ENCODE results near the gene LAMA1. TPM values are rescaled to one million over a fixed set of nuclear protein-coding genes. Genes with fewer than 3 reads are reported as not detected.

The LAMA1 gene
- total RNA-seq, 2 experiments from 2014 or later, result not detected

DNA sequence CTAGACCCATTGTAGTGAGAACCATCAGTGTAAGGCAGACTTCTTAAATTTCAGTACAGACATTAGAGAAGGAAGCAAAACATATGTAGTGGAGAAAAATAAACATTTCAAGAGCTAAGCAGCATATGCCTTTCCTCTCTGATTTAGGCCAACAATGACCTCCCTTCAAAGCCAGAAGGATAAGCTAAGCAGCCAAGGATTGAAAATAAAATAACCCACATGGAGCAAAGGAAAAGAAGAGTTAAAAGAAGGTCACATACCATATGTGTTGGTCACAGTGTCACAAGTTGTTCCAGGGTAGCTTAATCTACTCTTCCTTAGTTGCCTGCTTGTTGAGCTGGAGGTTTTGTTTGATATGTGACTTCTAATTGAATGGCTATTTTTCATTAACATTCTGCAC lies 15.6 kb upstream of the LAMA1 start:
- Mint-ChIP-seq H3K27ac (no peak overlapping the region), H3K4me1 (ENCODE audit: low read depth) (no peaks in the 10 kb centered on the region), H3K36me3 (ENCODE audit: low read depth) (no peaks in the 10 kb centered on the region), H3K27me3 (ENCODE audit: low read depth) (no peaks in the 10 kb centered on the region), H3K4me3 (no peak overlapping the region), H3K9me3 (peaks cover 6% of the 10 kb centered on the region)
- CTCF ChIA-PET, result no interaction called here
- no peak for DNase-seq
- intact Hi-C loops (cut with micrococcal nuclease), result no loop called here

DNA sequence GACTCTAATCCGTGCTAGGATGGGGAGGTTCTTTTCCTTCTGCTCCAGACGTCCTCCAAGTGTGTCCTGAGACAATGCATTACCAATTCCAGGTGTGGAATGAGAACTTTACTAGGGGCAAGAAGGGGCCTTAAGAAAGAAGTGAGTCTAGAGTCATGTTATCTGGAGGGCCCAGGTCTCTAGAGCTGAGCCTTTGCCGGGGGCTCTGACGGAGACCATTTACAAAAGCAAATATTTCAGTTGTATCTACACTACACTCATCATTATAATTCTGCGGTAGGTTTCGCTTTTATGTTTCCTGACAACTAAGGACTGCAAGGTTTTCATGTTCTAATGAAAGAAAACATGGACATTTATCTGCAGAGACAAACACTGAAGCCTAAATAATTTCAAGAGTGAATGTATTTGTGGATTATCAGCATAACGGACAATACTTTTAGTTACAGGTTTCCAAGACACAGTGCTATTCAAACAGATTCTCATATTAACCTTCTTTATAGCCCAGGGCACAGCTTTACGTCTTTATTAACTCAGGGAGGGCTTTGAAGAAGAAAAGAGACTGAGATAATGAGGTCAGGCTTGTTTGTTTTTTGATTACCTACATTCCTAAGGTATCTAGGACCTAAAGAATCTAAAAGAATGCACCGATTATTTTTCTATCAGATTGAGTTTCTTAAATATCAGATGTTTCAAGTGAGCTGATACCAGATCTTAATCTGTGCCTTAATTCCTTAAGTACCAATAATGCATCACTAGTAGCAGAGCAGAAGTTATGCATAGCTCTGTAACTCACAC lies 15.0 kb upstream of the LAMA1 start:
- H3K27me3 Mint-ChIP-seq (ENCODE audit: low read depth), result no peaks in the 10 kb centered on the region
- no peak overlapping the region for H3K27ac Mint-ChIP-seq
- DNase-seq, result no peak
- peaks cover 6% of the 10 kb centered on the region for H3K9me3 Mint-ChIP-seq
- CTCF ChIA-PET, result no interaction called here
- H3K4me1 Mint-ChIP-seq (ENCODE audit: low read depth), result no peaks in the 10 kb centered on the region
- intact Hi-C loops (cut with micrococcal nuclease), result no loop called here
- no peak overlapping the region for H3K4me3 Mint-ChIP-seq
- H3K36me3 Mint-ChIP-seq (ENCODE audit: low read depth), result no peaks in the 10 kb centered on the region

DNA sequence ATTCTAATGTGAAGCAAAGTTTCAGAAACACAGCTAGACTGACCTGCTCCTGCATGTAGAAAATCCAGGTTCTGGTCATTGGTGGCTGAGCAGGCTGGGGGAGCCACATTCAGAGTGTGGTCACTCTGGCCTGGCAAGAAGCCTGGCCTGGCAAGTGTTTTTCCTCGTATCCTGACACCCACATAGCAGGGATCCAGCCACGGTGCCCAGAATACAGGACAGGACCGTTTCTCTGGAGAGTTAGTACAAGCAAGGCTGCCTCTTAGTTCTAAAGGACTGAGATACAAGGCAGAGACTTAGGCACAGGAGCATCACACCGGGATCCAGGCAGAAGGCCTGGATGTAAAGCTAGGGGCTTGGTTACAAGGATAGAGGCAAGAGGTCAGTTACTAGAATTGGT lies 4.8 kb upstream of the LAMA1 start:
- intact Hi-C loops (cut with micrococcal nuclease), result no loop called here
- peaks cover 6% of the 10 kb centered on the region for H3K27me3 Mint-ChIP-seq (ENCODE audit: low read depth)
- H3K4me1 Mint-ChIP-seq (ENCODE audit: low read depth), result no peaks in the 10 kb centered on the region
- CTCF ChIA-PET, result interaction anchor here (1.0 kb wide), 1 partner anchor 202 kb away, joined by 3 read pairs; no protein-coding TSS in a partner anchor
- H3K36me3 Mint-ChIP-seq (ENCODE audit: low read depth), result no peaks in the 10 kb centered on the region
- no peak overlapping the region for H3K27ac Mint-ChIP-seq
- DNase-seq, result no peak
- no peak overlapping the region for H3K4me3 Mint-ChIP-seq
- H3K9me3 Mint-ChIP-seq, result peaks cover 2% of the 10 kb centered on the region

DNA sequence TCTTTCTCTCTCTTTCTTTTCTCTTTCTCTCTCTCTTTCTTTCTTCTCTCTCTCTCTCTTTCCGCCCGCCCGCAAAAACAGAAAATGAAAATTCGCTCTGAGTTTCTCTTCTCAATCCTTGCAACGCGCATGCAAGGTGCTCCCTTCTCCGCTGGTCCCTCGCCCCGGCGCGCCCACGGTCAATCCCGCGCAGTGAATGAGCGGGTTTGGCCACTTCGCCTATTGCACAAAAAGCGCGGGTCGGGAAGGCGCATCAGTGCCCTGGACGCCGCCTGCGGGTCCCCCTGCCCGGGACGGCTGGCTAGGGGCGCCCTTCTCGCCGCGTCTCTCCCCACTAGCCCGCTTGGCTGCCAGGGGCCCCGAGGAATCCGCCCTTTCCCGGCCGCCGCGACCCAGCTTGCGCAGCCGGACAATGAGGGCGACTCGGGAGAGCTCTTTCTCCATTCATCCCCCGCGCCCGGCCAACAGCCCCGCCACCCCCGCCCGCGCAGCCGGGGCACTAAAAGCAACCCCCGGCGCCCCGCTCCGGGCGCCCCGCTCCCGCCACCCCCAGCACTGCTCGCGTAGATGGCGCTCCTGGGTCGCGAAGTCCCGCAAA lies 706 bp downstream of the LAMA1 start:
- H3K4me1 Mint-ChIP-seq (ENCODE audit: low read depth), result peaks cover 7% of the 10 kb centered on the region
- CTCF ChIA-PET, result no interaction called here
- no peak overlapping the region for H3K27ac Mint-ChIP-seq
- no peak overlapping the region for H3K4me3 Mint-ChIP-seq
- H3K36me3 Mint-ChIP-seq (ENCODE audit: low read depth), result no peaks in the 10 kb centered on the region
- no peak for DNase-seq
- H3K27me3 Mint-ChIP-seq (ENCODE audit: low read depth), result peaks cover 32% of the 10 kb centered on the region
- intact Hi-C loops (cut with micrococcal nuclease), result no loop called here
- peaks cover 2% of the 10 kb centered on the region for H3K9me3 Mint-ChIP-seq

DNA sequence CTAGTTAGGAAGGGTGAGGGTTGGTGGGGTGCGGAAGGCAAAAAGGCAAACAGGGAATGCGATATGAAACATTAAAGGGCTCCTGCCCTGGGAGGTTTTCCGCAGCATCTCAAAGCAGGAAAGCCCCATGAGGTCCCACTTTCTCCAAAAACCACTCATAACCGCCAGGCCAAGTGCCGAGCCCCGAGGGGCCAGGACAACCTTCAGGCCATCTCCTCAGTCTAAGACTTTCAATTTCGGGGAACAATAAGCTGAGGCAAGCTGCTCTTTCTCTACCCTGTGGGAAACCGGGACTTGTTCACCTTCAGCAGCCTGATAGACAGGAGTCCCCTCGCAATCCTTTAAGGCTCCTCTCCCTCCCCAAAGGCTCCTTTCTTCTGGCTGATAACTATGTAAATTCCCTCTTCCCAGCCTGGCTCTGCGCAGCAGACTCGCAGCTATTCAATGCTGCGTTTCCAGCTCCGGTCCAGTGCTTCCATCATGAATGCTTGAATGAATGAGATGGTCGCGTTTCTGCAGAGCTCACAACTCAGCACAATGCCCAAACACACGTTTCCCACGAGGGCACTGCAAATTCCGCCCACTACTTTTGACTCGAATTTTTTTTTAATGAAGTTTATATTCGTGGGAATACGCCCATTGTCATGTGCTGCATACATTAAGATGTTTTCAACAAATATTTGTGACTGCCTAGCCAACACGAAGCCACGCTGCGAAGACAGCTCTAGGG lies 1.4 kb downstream of the LAMA1 start:
- Mint-ChIP-seq H3K9me3 (peaks cover 2% of the 10 kb centered on the region), H3K27ac (no peak overlapping the region), H3K27me3 (ENCODE audit: low read depth) (peaks cover 32% of the 10 kb centered on the region), H3K4me1 (ENCODE audit: low read depth) (peaks cover 7% of the 10 kb centered on the region), H3K4me3 (no peak overlapping the region), H3K36me3 (ENCODE audit: low read depth) (no peaks in the 10 kb centered on the region)
- intact Hi-C loops (cut with micrococcal nuclease), result no loop called here
- DNase-seq, result no peak
- CTCF ChIA-PET, result no interaction called here

DNA sequence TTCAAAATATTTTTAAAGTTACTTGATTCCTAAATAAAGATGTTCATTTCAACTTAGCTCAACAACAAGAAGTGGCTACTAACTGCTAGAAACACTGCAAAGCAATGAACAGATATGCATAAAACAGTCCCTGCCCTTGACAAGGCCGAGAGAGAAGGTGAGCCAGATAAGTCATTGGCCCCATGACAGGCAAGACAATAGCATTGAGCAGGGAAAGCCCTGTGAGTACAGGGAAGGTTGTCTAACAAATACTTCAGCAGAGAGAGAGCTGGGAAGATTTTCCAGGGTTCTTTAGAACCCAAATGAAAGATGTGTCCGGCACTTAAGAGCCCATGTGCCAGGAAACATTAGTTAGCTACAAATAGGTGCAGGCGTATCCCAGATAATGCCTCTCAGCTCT lies 4.7 kb downstream of the LAMA1 start:
- DNase-seq, result no peak
- Mint-ChIP-seq H3K27me3 (ENCODE audit: low read depth) (peaks cover 26% of the 10 kb centered on the region), H3K36me3 (ENCODE audit: low read depth) (no peaks in the 10 kb centered on the region), H3K27ac (no peak overlapping the region), H3K4me3 (no peak overlapping the region), H3K9me3 (no peaks in the 10 kb centered on the region), H3K4me1 (ENCODE audit: low read depth) (peaks cover 7% of the 10 kb centered on the region)
- CTCF ChIA-PET, result no interaction called here
- intact Hi-C loops (cut with micrococcal nuclease), result no loop called here

DNA sequence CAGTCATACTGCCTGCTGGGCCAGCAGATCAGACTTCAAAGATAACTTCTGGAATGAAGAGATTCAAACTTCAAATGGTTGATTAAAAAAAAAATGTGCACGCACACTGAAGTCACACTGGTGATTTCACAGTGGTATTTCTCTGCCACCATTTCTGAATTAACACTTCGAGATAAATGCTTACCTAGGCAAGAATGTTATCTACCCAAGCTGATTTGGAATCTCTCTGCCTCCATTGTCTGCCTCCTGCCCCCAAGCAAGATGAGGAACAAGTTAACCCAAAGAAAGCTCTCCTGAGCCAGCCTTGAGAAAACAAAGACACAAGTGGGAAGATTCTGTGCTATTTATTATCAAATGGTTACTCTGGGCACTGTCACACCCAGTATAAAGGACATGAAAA lies 6.5 kb downstream of the LAMA1 start:
- CTCF ChIA-PET, result no interaction called here
- Mint-ChIP-seq H3K9me3 (no peaks in the 10 kb centered on the region), H3K27ac (no peak overlapping the region), H3K27me3 (ENCODE audit: low read depth) (peaks cover 19% of the 10 kb centered on the region), H3K36me3 (ENCODE audit: low read depth) (no peaks in the 10 kb centered on the region), H3K4me1 (ENCODE audit: low read depth) (peaks cover 1% of the 10 kb centered on the region), H3K4me3 (no peak overlapping the region)
- DNase-seq, result no peak
- intact Hi-C loops (cut with micrococcal nuclease), result no loop called here

DNA sequence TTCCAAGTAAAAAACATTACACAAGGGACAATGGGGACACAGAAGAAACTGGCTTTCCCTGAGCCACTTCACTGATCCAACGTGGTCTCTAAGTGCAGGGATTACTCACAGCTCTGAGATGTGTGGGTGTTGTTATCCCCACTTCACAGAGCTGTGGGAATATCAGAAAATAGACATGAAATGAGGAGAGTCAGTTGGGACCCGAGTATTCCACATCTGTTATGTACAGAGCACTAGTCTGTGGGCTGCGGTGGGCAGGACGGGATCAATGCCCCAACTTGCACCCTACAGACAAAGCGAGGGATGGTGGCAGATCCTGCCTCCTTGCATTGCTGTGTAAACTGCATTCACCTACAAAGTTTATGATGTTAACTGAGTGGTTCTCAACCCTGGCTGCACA lies 11.7 kb downstream of the LAMA1 start:
- no peak for DNase-seq
- Mint-ChIP-seq H3K9me3 (peaks cover 5% of the 10 kb centered on the region), H3K36me3 (ENCODE audit: low read depth) (no peaks in the 10 kb centered on the region), H3K27me3 (ENCODE audit: low read depth) (peaks cover 3% of the 10 kb centered on the region), H3K4me3 (no peak overlapping the region), H3K4me1 (ENCODE audit: low read depth) (no peaks in the 10 kb centered on the region), H3K27ac (no peak overlapping the region)
- intact Hi-C loops (cut with micrococcal nuclease), result no loop called here
- CTCF ChIA-PET, result no interaction called here

DNA sequence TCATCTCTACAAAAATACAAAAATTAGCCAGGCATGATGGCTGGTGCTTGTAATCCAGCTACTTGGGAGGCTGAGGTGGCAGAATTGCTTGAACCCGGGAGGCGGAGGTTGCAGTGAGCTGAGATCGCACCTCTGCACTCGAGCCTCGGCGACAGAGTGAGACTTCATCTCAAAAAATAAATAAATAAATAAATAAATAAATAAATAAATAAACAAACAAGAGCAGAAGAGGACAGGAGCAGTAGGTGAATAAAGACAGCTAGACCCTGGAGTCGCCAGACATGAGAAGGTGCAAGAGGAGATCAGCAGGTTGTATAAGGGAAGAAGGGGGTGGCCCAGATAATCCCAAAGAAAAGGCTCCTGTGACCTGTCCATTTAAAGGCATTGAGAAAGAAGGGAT lies 12.3 kb downstream of the LAMA1 start:
- intact Hi-C loops (cut with micrococcal nuclease), result no loop called here
- Mint-ChIP-seq H3K27ac (no peak overlapping the region), H3K4me1 (ENCODE audit: low read depth) (no peaks in the 10 kb centered on the region), H3K27me3 (ENCODE audit: low read depth) (peaks cover 3% of the 10 kb centered on the region), H3K36me3 (ENCODE audit: low read depth) (no peaks in the 10 kb centered on the region), H3K9me3 (peaks cover 5% of the 10 kb centered on the region), H3K4me3 (no peak overlapping the region)
- DNase-seq, result no peak
- CTCF ChIA-PET, result no interaction called here

DNA sequence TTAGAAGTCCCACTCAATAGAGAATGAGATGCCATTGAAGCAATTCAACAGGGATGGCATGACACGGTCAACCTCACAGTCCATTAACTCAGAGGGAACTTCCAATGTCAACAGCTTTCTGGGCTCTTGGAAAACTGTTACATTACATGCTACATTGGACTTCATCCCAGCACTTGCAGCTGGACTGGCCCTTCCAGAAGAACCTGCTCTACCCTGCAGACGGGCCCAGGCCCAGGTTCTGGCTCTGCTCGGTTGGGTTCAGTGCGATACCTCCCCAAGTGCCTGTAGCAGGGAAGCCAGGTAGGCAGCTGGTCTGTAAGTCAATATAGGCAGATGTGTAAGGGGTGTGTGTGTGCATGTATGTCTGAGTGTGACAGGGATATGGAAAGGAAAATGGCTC lies 12.9 kb downstream of the LAMA1 start:
- Mint-ChIP-seq H3K27me3 (ENCODE audit: low read depth) (peaks cover 3% of the 10 kb centered on the region), H3K27ac (no peak overlapping the region), H3K36me3 (ENCODE audit: low read depth) (no peaks in the 10 kb centered on the region), H3K4me3 (no peak overlapping the region), H3K4me1 (ENCODE audit: low read depth) (no peaks in the 10 kb centered on the region), H3K9me3 (peaks cover 5% of the 10 kb centered on the region)
- CTCF ChIA-PET, result no interaction called here
- intact Hi-C loops (cut with micrococcal nuclease), result no loop called here
- no peak for DNase-seq

DNA sequence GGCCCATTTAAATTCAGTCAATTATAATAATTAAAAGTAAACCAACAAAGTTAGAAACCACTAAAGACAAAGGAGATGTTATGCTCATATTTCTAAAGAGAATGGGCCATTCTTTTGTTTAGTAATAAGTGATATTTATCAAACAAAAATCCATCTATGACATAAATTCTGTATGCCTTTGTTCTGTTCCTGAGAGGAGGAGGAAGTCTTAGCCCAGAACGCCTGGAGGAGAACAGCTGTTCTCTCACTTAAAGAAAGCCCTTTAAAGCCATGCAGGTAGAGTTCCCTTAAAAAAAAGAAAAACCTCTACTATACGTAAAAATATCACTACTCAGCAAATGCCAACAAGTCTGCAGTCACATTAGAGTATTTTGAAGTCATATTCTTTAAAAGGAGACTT lies 15.5 kb downstream of the LAMA1 start:
- H3K4me3 Mint-ChIP-seq, result no peak overlapping the region
- H3K9me3 Mint-ChIP-seq, result peaks cover 5% of the 10 kb centered on the region
- H3K27me3 Mint-ChIP-seq (ENCODE audit: low read depth), result peaks cover 3% of the 10 kb centered on the region
- CTCF ChIA-PET, result no interaction called here
- no peaks in the 10 kb centered on the region for H3K36me3 Mint-ChIP-seq (ENCODE audit: low read depth)
- H3K27ac Mint-ChIP-seq, result no peak overlapping the region
- H3K4me1 Mint-ChIP-seq (ENCODE audit: low read depth), result no peaks in the 10 kb centered on the region
- no peak for DNase-seq
- intact Hi-C loops (cut with micrococcal nuclease), result no loop called here

DNA sequence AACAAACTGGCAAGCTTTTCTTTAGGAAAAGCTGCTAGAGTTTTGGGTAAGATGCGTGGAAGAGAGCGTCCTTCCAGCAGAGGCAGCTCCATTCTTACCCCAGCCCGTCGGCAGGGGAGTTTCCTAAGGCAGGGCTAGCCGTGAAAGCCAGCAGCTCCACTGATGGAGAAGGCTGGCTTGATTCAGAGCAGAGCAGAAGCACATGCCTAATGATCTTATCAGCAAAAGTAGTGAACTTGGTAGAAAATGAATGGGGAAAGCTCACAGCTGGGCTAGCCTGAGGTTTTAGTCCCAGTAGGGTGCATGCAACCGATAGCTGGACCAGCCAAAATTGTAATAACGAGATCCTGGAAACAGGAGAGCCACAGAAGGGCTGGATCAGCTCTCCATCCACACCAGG lies 20.8 kb downstream of the LAMA1 start:
- no peak overlapping the region for H3K4me3 Mint-ChIP-seq
- H3K27me3 Mint-ChIP-seq (ENCODE audit: low read depth), result no peaks in the 10 kb centered on the region
- H3K9me3 Mint-ChIP-seq, result peaks cover 1% of the 10 kb centered on the region
- intact Hi-C loops (cut with micrococcal nuclease), result no loop called here
- CTCF ChIA-PET, result no interaction called here
- DNase-seq, result no peak
- H3K27ac Mint-ChIP-seq, result no peak overlapping the region
- no peaks in the 10 kb centered on the region for H3K4me1 Mint-ChIP-seq (ENCODE audit: low read depth)
- H3K36me3 Mint-ChIP-seq (ENCODE audit: low read depth), result no peaks in the 10 kb centered on the region

DNA sequence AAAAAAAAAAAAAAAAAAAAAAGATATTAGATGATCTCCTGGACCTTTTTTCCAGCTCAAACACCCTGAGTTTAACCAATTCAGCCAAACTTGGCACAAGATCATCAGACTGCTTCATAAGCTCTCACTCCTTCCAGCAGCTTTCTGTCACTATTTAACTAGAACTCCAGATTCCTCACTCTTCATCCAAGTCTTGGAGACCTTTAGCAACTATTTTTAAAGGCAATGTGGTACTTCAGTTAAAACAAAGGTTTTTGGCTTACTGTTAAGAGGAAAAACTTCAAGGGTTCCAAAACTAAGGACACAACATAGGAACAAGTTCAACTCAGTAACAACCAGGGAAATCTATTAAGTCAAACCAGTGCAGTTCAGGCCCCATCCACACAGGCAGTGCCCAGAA lies 23.2 kb downstream of the LAMA1 start:
- intact Hi-C loops (cut with micrococcal nuclease), result no loop called here
- Mint-ChIP-seq H3K4me1 (ENCODE audit: low read depth) (no peaks in the 10 kb centered on the region), H3K27ac (no peak overlapping the region), H3K9me3 (peaks cover 1% of the 10 kb centered on the region), H3K36me3 (ENCODE audit: low read depth) (no peaks in the 10 kb centered on the region), H3K27me3 (ENCODE audit: low read depth) (no peaks in the 10 kb centered on the region), H3K4me3 (no peak overlapping the region)
- DNase-seq, result no peak
- CTCF ChIA-PET, result interaction anchor here (0.5 to 0.6 kb wide), 2 partner anchors 56 to 1559 kb away, joined by 3 to 5 read pairs; no protein-coding TSS in a partner anchor
